Measurements from ENCODE around the gene CRLF1. TPM values are rescaled to one million over a fixed set of nuclear protein-coding genes. Genes with fewer than 3 reads are reported as not detected.

Gene CRLF1
- total and polyA plus RNA-seq, 2 of the 8 experiments (the other 6 are each of a cell fraction or from before 2014, with no cell fraction given): 7.2 to 10.3 TPM

DNA sequence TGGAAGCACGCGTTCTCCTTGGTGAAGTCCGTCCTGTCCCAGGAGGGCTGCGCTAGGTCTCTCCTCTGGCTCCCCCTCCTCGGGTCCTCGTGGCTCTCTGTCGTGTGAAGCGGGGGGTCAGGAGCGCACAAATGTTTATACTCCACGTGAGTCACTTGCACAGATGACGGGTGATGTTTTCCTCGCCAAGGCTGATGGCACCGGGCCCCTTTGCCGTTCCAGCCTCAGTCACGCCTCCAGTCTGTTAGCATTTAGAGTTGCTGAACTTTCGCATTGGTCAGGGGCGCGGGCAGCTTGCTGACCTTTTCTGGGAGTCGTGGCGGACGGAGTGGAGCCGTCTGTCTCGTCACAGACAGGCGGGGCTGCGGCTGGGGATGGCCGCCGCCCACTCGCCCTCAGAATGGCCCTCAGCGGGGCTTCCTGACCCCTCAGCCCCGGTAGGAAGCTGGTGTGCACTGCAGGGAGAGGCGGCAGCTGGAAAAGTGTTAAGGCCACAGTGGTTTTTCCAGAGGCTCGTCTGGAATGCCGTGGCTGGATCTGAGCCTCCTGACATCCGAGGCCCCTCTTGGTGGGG is 44.0 kb upstream of the CRLF1 start:
- TF ChIP-seq JUND (IDR thresholded peaks at IDR 0.05; ENCODE audit: low read length) (no peak), TBP (IDR thresholded peaks at IDR 0.05; ENCODE audit: low read depth, low read length) (no peak), FOSL1 (IDR thresholded peaks at IDR 0.05; ENCODE audit: insufficient read depth, low read depth, low read length) (no peak), NANOG (IDR thresholded peaks at IDR 0.05; ENCODE audit: insufficient read depth, low read depth, low read length, poor library complexity, severe bottlenecking) (no peak), TEAD4 (IDR thresholded peaks at IDR 0.05; ENCODE audit: low read depth, low read length) (no peak), SAP30 (IDR thresholded peaks at IDR 0.05; ENCODE audit: insufficient read depth, insufficient replicate concordance, low read length) (no peak), SP4 (IDR thresholded peaks at IDR 0.05; ENCODE audit: low read length) (no peak), BRCA1 (IDR thresholded peaks at IDR 0.05; ENCODE audit: low read depth, low read length) (no peak), CBX5 (IDR thresholded peaks at IDR 0.05; ENCODE audit: low read depth, low read length) (no peak), KDM4A (IDR thresholded peaks at IDR 0.05; ENCODE audit: low read depth, low read length, severe bottlenecking) (no peak)
- Histone ChIP-seq H4K8ac (ENCODE audit: extremely low read depth, insufficient read depth, low read length) (no peak overlapping the region), H3K27ac (ENCODE audit: low read depth, low read length) (no peak overlapping the region), H4K91ac (replicated peaks; ENCODE audit: insufficient read length, low read length) (no peak overlapping the region), H3K9ac (replicated peaks in 1 of 4; ENCODE audit: extremely low read depth in 1 of 4, low read depth in 3 of 4, low read length in 3 of 4) (no peak overlapping the region), H3K36me3 (ENCODE audit: control insufficient read depth in 2 of 4, insufficient read depth in 4 of 4, low read length in 3 of 4) (no peaks in the 10 kb centered on the region), H2BK12ac (ENCODE audit: low read depth, low read length) (peak overlapping the region; percentile 39; the same call in 1 of the 2 replicates), H3K4me2 (ENCODE audit: insufficient read depth in 1 of 2, low read depth in 2 of 2, low read length in 2 of 2) (no peak overlapping the region), H3K23ac (ENCODE audit: insufficient read length) (no peak overlapping the region), H3K27me3 (replicated peaks in 1 of 4; ENCODE audit: control insufficient read depth in 3 of 4, extremely low read depth in 1 of 4, insufficient read depth in 3 of 4, low read length in 3 of 4) (no peaks in the 10 kb centered on the region), H4K20me1 (replicated peaks in 1 of 2; ENCODE audit: control insufficient read depth in 1 of 2, insufficient read depth in 2 of 2, low read length in 2 of 2) (peaks cover 9 to 44% of the 10 kb centered on the region in 2 experiments), H3K4me1 (replicated peaks in 1 of 4; ENCODE audit: control insufficient read depth in 3 of 4, insufficient read depth in 4 of 4, low read length in 3 of 4) (peaks cover 0 to 13% (median under 1%) of the 10 kb centered on the region in 4 experiments; a peak in 3 of 7 replicates), H3K4ac (replicated peaks; ENCODE audit: insufficient read length, low read depth, low read length) (no peak overlapping the region), H2AK5ac (ENCODE audit: low read depth, low read length) (no peak overlapping the region), H3K14ac (ENCODE audit: insufficient read length) (no peak overlapping the region), H3K4me3 (ENCODE audit: extremely low read depth in 1 of 4, insufficient read depth in 2 of 4, low read depth in 3 of 4, low read length in 4 of 4) (no peak overlapping the region), H3K79me1 (ENCODE audit: low read depth, low read length) (peaks cover 19% of the 10 kb centered on the region), H2BK20ac (ENCODE audit: low read length) (no peak overlapping the region), H2AFZ (ENCODE audit: low read length) (no peak overlapping the region), H2BK15ac (ENCODE audit: low read length) (no peak overlapping the region), H3K9me3 (ENCODE audit: insufficient read depth in 2 of 2, low read depth in 1 of 2, low read length in 1 of 2) (no peaks in the 10 kb centered on the region), H3K56ac (replicated peaks; ENCODE audit: insufficient read length, low read depth, low read length) (no peak overlapping the region), H4K5ac (ENCODE audit: insufficient read length, low read depth, low read length) (no peak overlapping the region), H3K18ac (ENCODE audit: extremely low read depth, low read length) (no peak overlapping the region), H2BK120ac (replicated peaks; ENCODE audit: low read depth, low read length) (no peak overlapping the region), H3K23me2 (ENCODE audit: low read depth, low read length) (peaks cover 13% of the 10 kb centered on the region; the same call in 1 of the 2 replicates), H2BK5ac (ENCODE audit: low read depth, low read length) (no peak overlapping the region), H3K79me2 (ENCODE audit: control insufficient read depth in 1 of 2, insufficient read depth in 2 of 2, low read length in 2 of 2) (peaks cover 0 to 4% of the 10 kb centered on the region in 2 experiments; a peak in 1 of 4 replicates)
- FAIRE-seq (no peak), DNase-seq (ENCODE audit: low read depth in 1 of 2, low spot score in 2 of 2) (no peak)
- WGBS, 2 experiments (ENCODE audit: extremely low coverage in 1 of 2, insufficient coverage in 1 of 2, insufficient read length in 1 of 2, insufficient replicate concordance in 2 of 2, low coverage in 1 of 2, low lambda C conversion rate in 2 of 2, missing lambda C conversion rate in 1 of 2): 82% methylated on average over 28 of the region's 34 CpGs; no CpG with 5 or more reads in 1 of the 2 experiments
- POLR2A ChIA-PET (ENCODE audit: partially characterized antibody): interaction anchor here (1.2 kb wide), 1 partner anchor 58 kb away, joined by 3 read pairs; no protein-coding TSS in a partner anchor
- CTCF ChIA-PET (ENCODE audit: partially characterized antibody): interaction anchor here (0.7 kb wide), 1 partner anchor 161 kb away, joined by 3 read pairs; no protein-coding TSS in a partner anchor

All from H1 (cell line).